ENCODE results near the gene CAPN13. TPM values are rescaled to one million over a fixed set of nuclear protein-coding genes. Genes with fewer than 3 reads are reported as not detected.

CAPN13 gene
- polyA plus RNA-seq, 1 of the 3 experiments (the other 2 are of a cell fraction): not detected

DNA sequence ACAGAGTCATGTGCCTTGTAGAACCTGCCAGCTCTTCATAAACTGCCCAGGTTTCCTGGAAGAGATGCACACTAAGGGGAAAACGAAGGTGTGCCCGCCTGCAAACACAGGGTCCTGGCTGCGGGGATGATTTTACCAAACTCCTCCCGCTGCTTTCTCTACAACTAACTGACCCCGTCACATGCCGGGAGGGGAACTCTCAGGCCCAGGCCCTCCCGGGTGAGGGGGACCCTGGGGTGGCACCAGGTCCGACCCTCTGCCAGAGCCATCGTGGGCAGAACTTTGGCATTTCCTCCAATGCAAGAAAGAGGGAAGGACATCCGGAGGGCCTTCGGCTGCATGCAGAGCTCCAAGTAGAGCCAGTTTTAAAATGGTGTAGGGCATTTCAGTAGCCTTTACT, 28.6 kb downstream of the CAPN13 start:
- no peak overlapping the region for H3K4me2 ChIP-seq
- ChIA-PET POLR2A (no interaction called here), CTCF (interaction anchor here (0.7 to 1.4 kb wide), 4 partner anchors 20 to 391 kb away, joined by 3 to 5 read pairs (median 4); no protein-coding TSS in a partner anchor)
- H3K27me3 ChIP-seq (ENCODE audit: insufficient read depth): no peaks in the 10 kb centered on the region
- H3K79me2 ChIP-seq (ENCODE audit: insufficient read depth): no peaks in the 10 kb centered on the region
- TF ChIP-seq EP300 (IDR thresholded peaks at IDR 0.05; ENCODE audit: borderline replicate concordance in 1 of 2, low read depth in 1 of 2, low read length in 1 of 2): no peak
- no peaks in the 10 kb centered on the region for H3F3A ChIP-seq (replicated peaks; ENCODE audit: insufficient read depth)
- no peak for DNase-seq
- 58% methylated on average over 11 of the region's 11 CpGs for WGBS (ENCODE audit: low lambda C conversion rate)
- no peaks in the 10 kb centered on the region for H3K9me3 ChIP-seq
- H3K27ac ChIP-seq (ENCODE audit: low read depth in 2 of 2, low read length in 1 of 2): no peak overlapping the region
- H3K4me3 ChIP-seq (ENCODE audit: low read depth in 2 of 2, low read length in 1 of 2): no peak overlapping the region
- no peak overlapping the region for H3K9ac ChIP-seq
- no peaks in the 10 kb centered on the region for H3K9me2 ChIP-seq
- H3K36me3 ChIP-seq (replicated peaks in 1 of 2; ENCODE audit: control insufficient read depth in 1 of 2, insufficient read depth in 2 of 2, low read length in 1 of 2): no peaks in the 10 kb centered on the region
- no peak overlapping the region for H2AFZ ChIP-seq (ENCODE audit: low read depth)
- peaks cover 0 to 16% of the 10 kb centered on the region in 2 experiments; a peak in 2 of 4 replicates for H3K4me1 ChIP-seq (ENCODE audit: control insufficient read depth in 1 of 2, insufficient read depth in 2 of 2, low read depth in 1 of 2, low read length in 1 of 2)
- no peaks in the 10 kb centered on the region for H4K20me1 ChIP-seq (ENCODE audit: insufficient read depth)

DNA sequence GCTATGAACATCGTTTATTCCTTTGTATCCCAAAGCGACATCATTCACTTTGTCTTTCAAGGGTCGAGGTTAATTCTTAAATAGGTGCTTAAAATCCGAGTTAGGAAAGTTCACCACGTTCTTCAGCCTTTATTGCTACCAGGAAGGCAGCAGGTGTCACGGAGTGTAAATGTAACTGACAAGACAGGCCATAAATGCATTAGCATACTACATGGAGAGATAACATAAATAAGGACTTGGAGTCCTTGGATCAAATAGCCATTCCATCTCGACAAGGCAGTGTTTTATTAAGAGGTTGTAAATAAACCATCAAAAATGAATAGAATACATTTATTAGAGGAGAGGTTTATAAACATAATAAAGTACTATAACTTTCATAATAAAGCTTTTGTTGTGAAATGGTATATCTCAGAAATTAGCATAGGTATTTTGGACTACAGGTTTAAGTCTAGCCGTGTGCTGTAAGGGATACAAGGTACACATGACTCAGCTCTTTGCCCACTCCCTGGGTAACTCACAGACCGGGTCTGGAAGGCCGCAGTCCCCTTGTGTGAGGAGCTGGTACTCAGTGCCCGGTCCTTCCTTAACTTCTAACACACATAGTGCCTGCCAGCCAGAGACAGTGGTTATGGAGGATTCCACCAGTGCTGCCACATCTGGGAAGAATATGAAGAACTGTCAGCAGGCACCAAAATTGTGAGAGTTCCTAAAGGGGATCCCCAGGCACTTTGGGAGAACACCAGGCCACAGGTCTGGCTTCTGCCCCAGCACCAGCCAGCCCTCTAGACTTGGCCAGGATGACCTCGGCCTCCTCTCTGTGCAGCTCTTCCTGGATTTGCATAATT, 29.4 kb downstream of the CAPN13 start:
- no peak overlapping the region for H2AFZ ChIP-seq (ENCODE audit: low read depth)
- no peaks in the 10 kb centered on the region for H4K20me1 ChIP-seq (ENCODE audit: insufficient read depth)
- no peaks in the 10 kb centered on the region for H3F3A ChIP-seq (replicated peaks; ENCODE audit: insufficient read depth)
- no peak overlapping the region for H3K27ac ChIP-seq (ENCODE audit: low read depth in 2 of 2, low read length in 1 of 2)
- H3K9ac ChIP-seq: no peak overlapping the region
- CTCF ChIA-PET: interaction anchor here (0.5 to 1.4 kb wide), 7 partner anchors 21 to 392 kb away, joined by 3 to 5 read pairs (median 3); no protein-coding TSS in a partner anchor
- WGBS (ENCODE audit: low lambda C conversion rate): 29% methylated on average over 12 of the region's 12 CpGs
- POLR2A ChIA-PET: no interaction called here
- no peaks in the 10 kb centered on the region for H3K9me2 ChIP-seq
- peaks cover 0 to 16% of the 10 kb centered on the region in 2 experiments; a peak in 2 of 4 replicates for H3K4me1 ChIP-seq (ENCODE audit: control insufficient read depth in 1 of 2, insufficient read depth in 2 of 2, low read depth in 1 of 2, low read length in 1 of 2)
- H3K4me3 ChIP-seq (ENCODE audit: low read depth in 2 of 2, low read length in 1 of 2): no peak overlapping the region
- no peak for DNase-seq
- no peak overlapping the region for H3K4me2 ChIP-seq
- no peaks in the 10 kb centered on the region for H3K79me2 ChIP-seq (ENCODE audit: insufficient read depth)
- H3K36me3 ChIP-seq (replicated peaks in 1 of 2; ENCODE audit: control insufficient read depth in 1 of 2, insufficient read depth in 2 of 2, low read length in 1 of 2): no peaks in the 10 kb centered on the region
- TF ChIP-seq TCF12 (IDR thresholded peaks at IDR 0.05) (no peak), EZH2phosphoT487 (IDR thresholded peaks at IDR 0.05; ENCODE audit: borderline replicate concordance, low read depth) (no peak), GATA2 (CRISPR knock-in tag; IDR thresholded peaks at IDR 0.05) (no peak), TAF1 (IDR thresholded peaks at IDR 0.05; ENCODE audit: borderline replicate concordance, low read depth, low read length) (no peak)
- TF ChIP-seq, protein P1, sequence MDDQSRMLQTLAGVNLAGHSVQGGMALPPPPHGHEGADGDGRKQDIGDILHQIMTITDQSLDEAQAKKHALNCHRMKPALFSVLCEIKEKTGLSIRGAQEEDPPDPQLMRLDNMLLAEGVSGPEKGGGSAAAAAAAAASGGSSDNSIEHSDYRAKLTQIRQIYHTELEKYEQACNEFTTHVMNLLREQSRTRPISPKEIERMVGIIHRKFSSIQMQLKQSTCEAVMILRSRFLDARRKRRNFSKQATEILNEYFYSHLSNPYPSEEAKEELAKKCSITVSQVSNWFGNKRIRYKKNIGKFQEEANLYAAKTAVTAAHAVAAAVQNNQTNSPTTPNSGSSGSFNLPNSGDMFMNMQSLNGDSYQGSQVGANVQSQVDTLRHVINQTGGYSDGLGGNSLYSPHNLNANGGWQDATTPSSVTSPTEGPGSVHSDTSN (IDR thresholded peaks at IDR 0.05): no peak
- no peaks in the 10 kb centered on the region for H3K27me3 ChIP-seq (ENCODE audit: insufficient read depth)
- H3K9me3 ChIP-seq: no peaks in the 10 kb centered on the region

DNA sequence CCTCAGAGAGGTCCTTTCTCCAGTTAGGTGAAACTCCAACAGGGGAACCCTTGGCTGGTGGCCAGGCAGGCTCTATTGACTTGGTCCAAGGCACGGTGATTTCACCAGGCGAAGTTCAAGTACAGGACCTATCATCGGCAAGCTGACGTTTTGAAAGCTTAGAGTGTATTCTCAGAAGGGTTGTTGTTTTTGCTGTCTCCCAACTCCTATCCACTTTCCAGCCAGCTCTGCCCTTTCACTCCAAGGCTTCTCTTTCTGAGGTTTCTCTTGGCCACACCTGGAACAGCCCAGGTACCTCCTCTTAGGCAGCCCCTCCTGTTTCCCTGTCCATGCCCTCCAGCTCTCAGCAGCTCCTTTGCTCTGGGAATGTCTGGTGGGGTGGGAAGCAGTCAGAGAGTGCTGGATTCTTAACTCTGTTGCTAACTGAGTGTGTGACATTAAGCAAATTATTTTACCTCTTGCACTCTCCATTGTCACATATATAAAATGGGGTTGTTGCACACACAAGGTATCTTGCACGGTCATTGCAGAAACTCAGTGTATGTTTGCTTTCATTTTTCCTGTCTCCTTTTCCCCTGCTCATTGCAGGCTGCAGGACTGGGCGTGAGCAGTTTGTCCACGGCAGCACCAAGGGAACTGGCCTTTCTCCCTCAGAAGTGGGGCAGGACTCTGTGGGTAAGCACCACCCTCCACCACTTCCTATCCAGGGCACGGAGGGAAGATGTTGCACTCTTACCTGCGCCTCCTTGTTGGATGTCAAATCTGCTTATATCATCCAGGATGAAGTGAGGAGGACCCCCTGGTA, 30.2 kb downstream of the CAPN13 start:
- ChIA-PET POLR2A (no interaction called here), CTCF (interaction anchor here (0.5 to 1.9 kb wide), 8 partner anchors 12 to 935 kb away, joined by 3 to 5 read pairs (median 3); no protein-coding TSS in a partner anchor)
- Histone ChIP-seq H3K4me1 (ENCODE audit: control insufficient read depth in 1 of 2, insufficient read depth in 2 of 2, low read depth in 1 of 2, low read length in 1 of 2) (peaks cover 0 to 20% of the 10 kb centered on the region in 2 experiments; a peak in 2 of 4 replicates), H4K20me1 (ENCODE audit: insufficient read depth) (no peaks in the 10 kb centered on the region), H3K4me2 (no peak overlapping the region), H3K9ac (no peak overlapping the region), H3F3A (replicated peaks; ENCODE audit: insufficient read depth) (no peaks in the 10 kb centered on the region), H3K9me2 (no peaks in the 10 kb centered on the region), H3K79me2 (ENCODE audit: insufficient read depth) (no peaks in the 10 kb centered on the region), H3K9me3 (no peaks in the 10 kb centered on the region), H3K36me3 (replicated peaks in 1 of 2; ENCODE audit: control insufficient read depth in 1 of 2, insufficient read depth in 2 of 2, low read length in 1 of 2) (no peaks in the 10 kb centered on the region), H3K27me3 (ENCODE audit: insufficient read depth) (no peaks in the 10 kb centered on the region), H3K4me3 (ENCODE audit: low read depth in 2 of 2, low read length in 1 of 2) (no peak overlapping the region), H3K27ac (ENCODE audit: low read depth in 2 of 2, low read length in 1 of 2) (no peak overlapping the region), H2AFZ (ENCODE audit: low read depth) (no peak overlapping the region)
- WGBS (ENCODE audit: low lambda C conversion rate): 44% methylated on average over 9 of the region's 9 CpGs
- no peak for DNase-seq
- TF ChIP-seq EZH2phosphoT487 (IDR thresholded peaks at IDR 0.05; ENCODE audit: borderline replicate concordance, low read depth): no peak
- TF ChIP-seq TCF12 (IDR thresholded peaks at IDR 0.05): no peak
- TF ChIP-seq, protein P2, sequence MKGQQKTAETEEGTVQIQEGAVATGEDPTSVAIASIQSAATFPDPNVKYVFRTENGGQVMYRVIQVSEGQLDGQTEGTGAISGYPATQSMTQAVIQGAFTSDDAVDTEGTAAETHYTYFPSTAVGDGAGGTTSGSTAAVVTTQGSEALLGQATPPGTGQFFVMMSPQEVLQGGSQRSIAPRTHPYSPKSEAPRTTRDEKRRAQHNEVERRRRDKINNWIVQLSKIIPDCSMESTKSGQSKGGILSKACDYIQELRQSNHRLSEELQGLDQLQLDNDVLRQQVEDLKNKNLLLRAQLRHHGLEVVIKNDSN (IDR thresholded peaks at IDR 0.05; ENCODE audit: borderline replicate concordance, low read depth): no peak
- no peak for TF ChIP-seq NFIC (IDR thresholded peaks at IDR 0.05; ENCODE audit: borderline replicate concordance)
- no peak for TF ChIP-seq FOSL2 (IDR thresholded peaks at IDR 0.05; ENCODE audit: borderline replicate concordance, low read depth)
- no peak for TF ChIP-seq RCOR1 (IDR thresholded peaks at IDR 0.05; ENCODE audit: low read length)
- TF ChIP-seq, protein P3, sequence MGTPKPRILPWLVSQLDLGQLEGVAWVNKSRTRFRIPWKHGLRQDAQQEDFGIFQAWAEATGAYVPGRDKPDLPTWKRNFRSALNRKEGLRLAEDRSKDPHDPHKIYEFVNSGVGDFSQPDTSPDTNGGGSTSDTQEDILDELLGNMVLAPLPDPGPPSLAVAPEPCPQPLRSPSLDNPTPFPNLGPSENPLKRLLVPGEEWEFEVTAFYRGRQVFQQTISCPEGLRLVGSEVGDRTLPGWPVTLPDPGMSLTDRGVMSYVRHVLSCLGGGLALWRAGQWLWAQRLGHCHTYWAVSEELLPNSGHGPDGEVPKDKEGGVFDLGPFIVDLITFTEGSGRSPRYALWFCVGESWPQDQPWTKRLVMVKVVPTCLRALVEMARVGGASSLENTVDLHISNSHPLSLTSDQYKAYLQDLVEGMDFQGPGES (IDR thresholded peaks at IDR 0.05; ENCODE audit: low read depth, low read length): no peak
- TF ChIP-seq, protein P4, sequence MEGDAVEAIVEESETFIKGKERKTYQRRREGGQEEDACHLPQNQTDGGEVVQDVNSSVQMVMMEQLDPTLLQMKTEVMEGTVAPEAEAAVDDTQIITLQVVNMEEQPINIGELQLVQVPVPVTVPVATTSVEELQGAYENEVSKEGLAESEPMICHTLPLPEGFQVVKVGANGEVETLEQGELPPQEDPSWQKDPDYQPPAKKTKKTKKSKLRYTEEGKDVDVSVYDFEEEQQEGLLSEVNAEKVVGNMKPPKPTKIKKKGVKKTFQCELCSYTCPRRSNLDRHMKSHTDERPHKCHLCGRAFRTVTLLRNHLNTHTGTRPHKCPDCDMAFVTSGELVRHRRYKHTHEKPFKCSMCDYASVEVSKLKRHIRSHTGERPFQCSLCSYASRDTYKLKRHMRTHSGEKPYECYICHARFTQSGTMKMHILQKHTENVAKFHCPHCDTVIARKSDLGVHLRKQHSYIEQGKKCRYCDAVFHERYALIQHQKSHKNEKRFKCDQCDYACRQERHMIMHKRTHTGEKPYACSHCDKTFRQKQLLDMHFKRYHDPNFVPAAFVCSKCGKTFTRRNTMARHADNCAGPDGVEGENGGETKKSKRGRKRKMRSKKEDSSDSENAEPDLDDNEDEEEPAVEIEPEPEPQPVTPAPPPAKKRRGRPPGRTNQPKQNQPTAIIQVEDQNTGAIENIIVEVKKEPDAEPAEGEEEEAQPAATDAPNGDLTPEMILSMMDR (IDR thresholded peaks at IDR 0.05): no peak
- no peak for TF ChIP-seq RFX5 (IDR thresholded peaks at IDR 0.05; ENCODE audit: low read length)

All from SK-N-SH (cell line).